Measurements from ENCODE around the gene CACNA1C. TPM values are rescaled to one million over a fixed set of nuclear protein-coding genes. Genes with fewer than 3 reads are reported as not detected.

The CACNA1C gene
- total RNA-seq, 1 experiment from 2014 or later, result not detected

DNA sequence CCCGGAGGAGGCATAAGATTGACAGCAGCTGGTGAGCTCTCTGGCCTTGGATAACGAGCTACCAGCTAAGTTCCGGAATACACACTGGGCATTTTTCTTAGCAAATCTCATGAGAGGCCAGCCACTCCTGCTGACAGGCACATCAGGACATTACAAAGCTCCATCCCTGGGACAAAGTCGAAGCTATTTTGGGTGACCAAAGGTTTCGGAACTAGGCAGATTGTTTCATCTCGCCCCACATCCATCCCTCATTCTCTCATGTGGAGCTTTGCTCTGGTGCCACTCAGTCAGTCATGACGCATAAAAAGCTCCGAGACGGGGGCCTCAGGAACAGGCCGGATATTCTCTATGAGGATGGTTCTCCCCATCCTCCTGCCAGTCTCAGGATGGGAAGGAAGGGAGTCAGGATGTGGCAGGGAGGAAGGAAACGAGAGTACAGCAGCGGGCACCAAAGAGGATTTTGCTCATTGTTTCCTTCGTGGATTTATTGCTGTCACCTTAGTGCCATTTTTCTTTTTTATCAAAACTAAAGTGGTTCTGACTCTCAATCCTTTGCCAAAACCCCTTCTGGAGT lies 488.9 kb downstream of the CACNA1C start:
- CTCF ChIA-PET, result no interaction called here
- intact Hi-C loops (cut with micrococcal nuclease; ENCODE audit: unreplicated experiment), result no loop called here
- Histone ChIP-seq H3K36me3 (ENCODE audit: low read depth) (no peaks in the 10 kb centered on the region), H3K79me2 (ENCODE audit: low read depth) (no peaks in the 10 kb centered on the region), H3K9me3 (ENCODE audit: insufficient read depth, low read depth) (no peaks in the 10 kb centered on the region), H3K27me3 (ENCODE audit: insufficient read depth, low read depth) (peaks cover 3% of the 10 kb centered on the region), H3K4me2 (no peak overlapping the region), H4K20me1 (ENCODE audit: insufficient read depth) (peaks cover 5% of the 10 kb centered on the region; the same call in 1 of the 2 replicates), H3K9me2 (ENCODE audit: insufficient read depth) (no peaks in the 10 kb centered on the region), H2AFZ (no peak overlapping the region), H3K27ac (no peak overlapping the region), H3F3A (ENCODE audit: insufficient read depth, low read depth) (no peaks in the 10 kb centered on the region), H3K4me1 (replicated peaks; ENCODE audit: insufficient read depth) (no peaks in the 10 kb centered on the region), H3K4me3 (no peak overlapping the region)
- TF ChIP-seq EZH2 (IDR thresholded peaks at IDR 0.05; ENCODE audit: low read depth), result no peak
- TF ChIP-seq, protein P1, sequence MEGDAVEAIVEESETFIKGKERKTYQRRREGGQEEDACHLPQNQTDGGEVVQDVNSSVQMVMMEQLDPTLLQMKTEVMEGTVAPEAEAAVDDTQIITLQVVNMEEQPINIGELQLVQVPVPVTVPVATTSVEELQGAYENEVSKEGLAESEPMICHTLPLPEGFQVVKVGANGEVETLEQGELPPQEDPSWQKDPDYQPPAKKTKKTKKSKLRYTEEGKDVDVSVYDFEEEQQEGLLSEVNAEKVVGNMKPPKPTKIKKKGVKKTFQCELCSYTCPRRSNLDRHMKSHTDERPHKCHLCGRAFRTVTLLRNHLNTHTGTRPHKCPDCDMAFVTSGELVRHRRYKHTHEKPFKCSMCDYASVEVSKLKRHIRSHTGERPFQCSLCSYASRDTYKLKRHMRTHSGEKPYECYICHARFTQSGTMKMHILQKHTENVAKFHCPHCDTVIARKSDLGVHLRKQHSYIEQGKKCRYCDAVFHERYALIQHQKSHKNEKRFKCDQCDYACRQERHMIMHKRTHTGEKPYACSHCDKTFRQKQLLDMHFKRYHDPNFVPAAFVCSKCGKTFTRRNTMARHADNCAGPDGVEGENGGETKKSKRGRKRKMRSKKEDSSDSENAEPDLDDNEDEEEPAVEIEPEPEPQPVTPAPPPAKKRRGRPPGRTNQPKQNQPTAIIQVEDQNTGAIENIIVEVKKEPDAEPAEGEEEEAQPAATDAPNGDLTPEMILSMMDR (conservative IDR thresholded peaks at IDR 0.05), result no peak
- POLR2A ChIA-PET (ENCODE audit: unreplicated experiment), result interaction anchor here (0.6 kb wide), 1 partner anchor 1130 kb away, joined by 6 read pairs; no protein-coding TSS in a partner anchor
- DNase-seq, result no peak
- no TSS peak for BruUV-seq (replicated peaks)

DNA sequence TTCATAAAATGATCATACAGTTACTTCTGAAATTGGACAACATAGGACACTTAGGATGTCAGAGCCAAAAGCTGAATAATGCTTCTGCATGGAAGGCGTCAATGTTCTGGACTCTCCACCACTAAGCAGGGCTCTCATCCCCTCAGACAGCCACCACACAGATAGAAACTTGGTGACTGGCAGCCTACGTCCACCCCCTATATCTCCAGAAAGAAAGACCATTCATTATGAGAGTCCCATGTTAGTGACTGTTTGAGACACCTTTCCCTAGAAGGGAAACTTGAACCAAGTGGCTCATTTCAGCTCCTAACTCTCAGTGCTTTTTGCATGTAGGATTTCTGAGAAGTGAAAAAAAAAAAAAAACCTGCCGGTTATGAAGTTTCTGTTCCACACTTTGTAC lies 491.0 kb downstream of the CACNA1C start:
- no TSS peak for BruUV-seq (replicated peaks)
- H3K4me3 ChIP-seq, result no peak overlapping the region
- no peaks in the 10 kb centered on the region for H3K9me3 ChIP-seq (ENCODE audit: insufficient read depth, low read depth)
- H3K9me2 ChIP-seq (ENCODE audit: insufficient read depth), result no peaks in the 10 kb centered on the region
- H3K4me1 ChIP-seq (replicated peaks; ENCODE audit: insufficient read depth), result no peaks in the 10 kb centered on the region
- H3K4me2 ChIP-seq, result no peak overlapping the region
- no peaks in the 10 kb centered on the region for H3K79me2 ChIP-seq (ENCODE audit: low read depth)
- no peaks in the 10 kb centered on the region for H4K20me1 ChIP-seq (ENCODE audit: insufficient read depth)
- CTCF ChIA-PET, result no interaction called here
- H3K27ac ChIP-seq, result no peak overlapping the region
- intact Hi-C loops (cut with micrococcal nuclease; ENCODE audit: unreplicated experiment), result no loop called here
- no peak for DNase-seq
- no peak for TF ChIP-seq EZH2 (IDR thresholded peaks at IDR 0.05; ENCODE audit: low read depth)
- TF ChIP-seq, protein P1 (conservative IDR thresholded peaks at IDR 0.05), result no peak
- peaks cover 24% of the 10 kb centered on the region for H3K27me3 ChIP-seq (ENCODE audit: insufficient read depth, low read depth)
- POLR2A ChIA-PET (ENCODE audit: unreplicated experiment), result no interaction called here
- H3K36me3 ChIP-seq (ENCODE audit: low read depth), result no peaks in the 10 kb centered on the region
- no peak overlapping the region for H2AFZ ChIP-seq
- H3F3A ChIP-seq (ENCODE audit: insufficient read depth, low read depth), result no peaks in the 10 kb centered on the region

DNA sequence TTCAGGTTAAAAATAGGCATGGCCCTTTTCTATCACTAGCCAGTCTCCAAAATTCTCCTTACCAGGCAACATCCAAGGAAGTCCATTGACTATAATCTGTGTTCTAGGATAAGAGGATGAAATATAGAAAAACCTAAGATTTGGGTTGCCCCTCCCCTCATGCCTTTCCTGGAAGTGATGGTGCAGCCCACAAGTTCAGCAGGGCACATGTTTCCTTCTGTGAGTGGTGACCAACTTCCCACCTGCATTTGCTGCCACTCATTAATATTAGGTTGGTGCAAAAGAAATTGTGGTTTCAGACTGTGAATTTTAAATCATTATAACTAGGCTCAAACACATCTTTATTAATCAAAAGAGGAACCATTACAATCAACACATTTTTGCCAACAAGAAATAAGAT lies 491.4 kb downstream of the CACNA1C start:
- Histone ChIP-seq H3K79me2 (ENCODE audit: low read depth) (no peaks in the 10 kb centered on the region), H3K4me2 (no peak overlapping the region), H3K4me3 (no peak overlapping the region), H3K4me1 (replicated peaks; ENCODE audit: insufficient read depth) (no peaks in the 10 kb centered on the region), H3K27me3 (ENCODE audit: insufficient read depth, low read depth) (peaks cover 28% of the 10 kb centered on the region), H4K20me1 (ENCODE audit: insufficient read depth) (no peaks in the 10 kb centered on the region), H3K36me3 (ENCODE audit: low read depth) (no peaks in the 10 kb centered on the region), H3F3A (ENCODE audit: insufficient read depth, low read depth) (no peaks in the 10 kb centered on the region), H3K27ac (no peak overlapping the region), H3K9me3 (ENCODE audit: insufficient read depth, low read depth) (no peaks in the 10 kb centered on the region), H3K9me2 (ENCODE audit: insufficient read depth) (no peaks in the 10 kb centered on the region), H2AFZ (no peak overlapping the region)
- no peak for TF ChIP-seq EZH2 (IDR thresholded peaks at IDR 0.05; ENCODE audit: low read depth)
- TF ChIP-seq, protein P1 (conservative IDR thresholded peaks at IDR 0.05), result no peak
- ChIA-PET POLR2A (ENCODE audit: unreplicated experiment) (no interaction called here), CTCF (no interaction called here)
- intact Hi-C loops (cut with micrococcal nuclease; ENCODE audit: unreplicated experiment), result no loop called here
- no TSS peak for BruUV-seq (replicated peaks)
- no peak for DNase-seq

Data from PC-9 (cell line).